Fibroblast of villous mesenchyme (primary cell): ENCODE results near the gene PNCK. TPM values are rescaled to one million over a fixed set of nuclear protein-coding genes. Genes with fewer than 3 reads are reported as not detected.
A peak's percentile ranks its signal among the peaks of the same experiment; 100 is the strongest.

ENCODE experiments used
- DNase-seq: peaks from one replicate; pipeline ENCODE4 v3.0.0-alpha.2; 2010; ENCODE audit warnings: low read depth
- H3K4me3 ChIP-seq: 2 replicates; pipeline ENCODE4 v1.5.1; 2011; ENCODE audit warnings: low read depth, mild to moderate bottlenecking, low read length
- total RNA-seq: library from RNA; depleted of rRNA; stranded (reverse); fragments of >200 nt; gene quantifications from 2 replicates; pipeline ENCODE4 v1.2.3, GENCODE V29; 2012
- TF ChIP-seq, protein P1 (sequence below): IDR thresholded peaks from 2 replicates; pipeline ENCODE4 v1.5.1; 2012; ENCODE audit warnings: low read depth, mild to moderate bottlenecking, low read length; ENCODE audit not compliant: insufficient read depth

The PNCK gene
- total RNA-seq, 1 donor: under 0.01 TPM

DNA sequence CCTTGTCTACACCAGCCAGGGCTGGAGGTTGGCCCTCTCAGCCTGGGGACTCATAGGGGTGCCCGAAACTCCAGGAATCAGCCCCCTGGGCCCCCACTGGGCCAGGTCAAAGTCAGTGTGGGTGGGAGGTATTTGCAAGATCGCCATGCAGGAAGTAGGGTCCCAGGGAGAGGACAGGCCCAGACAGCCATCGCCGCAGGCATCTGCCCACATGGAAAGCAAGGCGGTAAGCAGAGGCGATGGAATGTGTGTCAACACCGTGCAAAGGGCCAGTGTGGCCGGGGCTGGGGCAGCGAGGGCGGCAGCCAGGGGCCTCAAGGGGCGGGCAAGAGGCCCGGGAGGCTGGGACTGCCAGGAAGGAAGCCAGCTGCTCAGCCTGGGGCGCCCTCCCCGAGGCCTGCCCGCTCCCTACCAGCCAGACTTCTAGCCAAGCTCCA, 45.9 kb downstream of the PNCK start:
- TF ChIP-seq, protein P1, sequence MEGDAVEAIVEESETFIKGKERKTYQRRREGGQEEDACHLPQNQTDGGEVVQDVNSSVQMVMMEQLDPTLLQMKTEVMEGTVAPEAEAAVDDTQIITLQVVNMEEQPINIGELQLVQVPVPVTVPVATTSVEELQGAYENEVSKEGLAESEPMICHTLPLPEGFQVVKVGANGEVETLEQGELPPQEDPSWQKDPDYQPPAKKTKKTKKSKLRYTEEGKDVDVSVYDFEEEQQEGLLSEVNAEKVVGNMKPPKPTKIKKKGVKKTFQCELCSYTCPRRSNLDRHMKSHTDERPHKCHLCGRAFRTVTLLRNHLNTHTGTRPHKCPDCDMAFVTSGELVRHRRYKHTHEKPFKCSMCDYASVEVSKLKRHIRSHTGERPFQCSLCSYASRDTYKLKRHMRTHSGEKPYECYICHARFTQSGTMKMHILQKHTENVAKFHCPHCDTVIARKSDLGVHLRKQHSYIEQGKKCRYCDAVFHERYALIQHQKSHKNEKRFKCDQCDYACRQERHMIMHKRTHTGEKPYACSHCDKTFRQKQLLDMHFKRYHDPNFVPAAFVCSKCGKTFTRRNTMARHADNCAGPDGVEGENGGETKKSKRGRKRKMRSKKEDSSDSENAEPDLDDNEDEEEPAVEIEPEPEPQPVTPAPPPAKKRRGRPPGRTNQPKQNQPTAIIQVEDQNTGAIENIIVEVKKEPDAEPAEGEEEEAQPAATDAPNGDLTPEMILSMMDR: no peak

DNA sequence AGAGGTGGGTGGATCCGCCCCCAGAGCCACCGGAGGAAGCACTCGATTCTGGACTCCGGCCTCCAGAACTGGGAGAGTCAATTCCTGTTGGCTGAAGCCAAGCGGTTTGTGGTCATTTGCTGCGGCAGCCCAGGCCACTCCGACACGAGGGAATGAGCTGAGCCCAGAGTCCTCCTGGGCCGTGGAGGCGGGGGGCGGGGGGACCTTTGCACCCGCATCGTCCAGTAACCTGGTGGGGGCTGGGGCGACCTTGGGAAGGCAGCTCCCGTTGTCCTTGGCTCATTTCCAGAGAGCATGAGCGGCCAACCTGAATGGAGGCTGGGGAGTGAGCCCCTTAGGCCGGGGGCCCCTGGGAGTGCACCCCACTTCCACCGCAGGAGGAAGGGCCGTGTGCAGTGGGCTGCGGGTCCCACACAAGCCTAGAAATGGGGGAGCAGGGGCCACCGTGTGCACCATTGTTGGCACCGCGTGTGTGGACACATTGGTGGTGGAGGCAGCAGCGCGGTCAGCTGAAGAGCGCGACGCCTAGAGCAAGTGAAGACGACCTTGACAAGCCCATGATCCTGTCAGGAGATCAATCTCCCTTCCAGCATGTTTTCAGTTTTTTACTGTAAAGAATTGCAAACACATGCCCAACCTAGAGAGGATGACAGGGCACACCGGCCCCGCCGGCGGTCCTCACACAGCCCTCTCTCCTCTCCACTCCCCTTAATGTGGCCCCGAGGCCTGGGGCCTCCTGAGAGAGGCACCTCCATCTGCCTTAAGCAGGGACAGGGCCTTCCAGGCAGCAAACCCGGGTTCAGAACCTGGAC, 46.5 kb downstream of the PNCK start:
- H3K4me3 ChIP-seq: no peak overlapping the region
- no peak for DNase-seq
- TF ChIP-seq, protein P1: no peak

More for the DNA sequence above, 45.9 kb downstream of the PNCK start:
- no peak overlapping the region for H3K4me3 ChIP-seq
- DNase-seq: peak; percentile 7

DNA sequence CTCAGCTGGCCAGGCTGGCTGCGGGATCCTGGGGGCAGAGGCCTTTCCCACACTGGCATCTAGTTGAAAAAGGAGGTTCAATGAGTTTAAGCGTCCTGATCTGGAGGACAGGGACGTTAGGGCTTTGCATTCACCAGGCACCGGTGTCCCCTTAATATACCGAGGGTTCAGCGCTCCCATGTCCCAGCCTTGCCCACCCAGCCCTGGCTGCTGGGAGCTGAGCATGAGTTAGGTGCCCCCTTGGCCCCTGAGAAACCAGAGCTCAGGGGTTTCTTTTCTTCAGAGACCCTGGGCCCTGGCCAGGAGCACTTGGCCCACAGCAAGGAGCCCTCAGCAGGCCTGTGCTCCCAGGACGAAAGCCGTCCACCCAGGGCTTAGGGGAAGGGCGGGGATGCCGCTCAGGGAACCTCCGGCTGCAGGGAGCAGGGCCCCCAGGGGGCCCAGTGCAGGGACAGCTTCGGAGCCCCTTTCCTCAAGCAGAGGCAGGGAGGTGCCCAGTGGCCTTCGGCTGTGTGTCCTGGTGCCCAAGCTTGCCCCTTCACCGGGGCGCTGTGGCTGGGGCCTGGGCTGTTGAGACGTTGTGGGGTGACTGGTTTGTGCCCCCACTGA, 47.5 kb downstream of the PNCK start:
- TF ChIP-seq, protein P1: no peak
- H3K4me3 ChIP-seq: no peak overlapping the region
- no peak for DNase-seq

DNA sequence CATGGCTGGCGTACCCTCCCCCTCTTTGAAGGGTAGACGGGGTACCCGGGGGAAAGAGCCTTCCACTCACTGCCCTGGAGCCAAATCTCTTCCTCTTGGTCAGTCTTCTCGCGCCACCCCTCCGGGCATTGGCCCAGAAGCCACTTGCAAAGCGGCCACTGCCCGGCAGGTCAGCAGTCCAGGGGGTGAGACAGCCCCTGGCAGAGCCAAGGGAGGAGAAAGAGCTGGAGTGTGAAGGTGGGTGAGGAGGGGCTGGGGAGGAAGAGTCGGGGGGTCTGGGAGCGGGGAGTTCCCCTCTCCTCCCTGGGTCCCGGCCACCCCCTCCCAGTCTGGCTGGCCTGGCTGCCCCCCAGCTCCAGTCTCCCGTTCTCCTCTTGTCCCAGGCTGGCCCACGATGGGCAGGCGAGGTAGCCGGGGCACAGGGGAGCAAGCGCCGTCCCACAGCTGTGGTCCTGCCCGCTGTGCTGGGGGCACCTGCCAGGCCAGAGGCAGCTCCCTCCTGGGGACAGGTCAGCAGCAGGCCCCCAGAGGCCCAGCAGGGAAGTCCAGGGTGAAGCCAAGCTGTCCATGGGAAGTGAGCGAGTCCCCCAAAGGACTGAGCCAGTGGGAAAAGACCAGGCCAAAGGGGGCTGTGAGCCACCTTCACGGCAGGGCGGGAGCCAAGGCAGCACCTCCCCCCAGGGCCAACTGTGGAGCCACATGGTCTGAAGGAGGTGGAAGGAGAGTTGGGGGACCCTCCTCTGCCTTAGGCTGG, 48.2 kb downstream of the PNCK start:
- TF ChIP-seq, protein P1: no peak
- no peak for DNase-seq

DNA sequence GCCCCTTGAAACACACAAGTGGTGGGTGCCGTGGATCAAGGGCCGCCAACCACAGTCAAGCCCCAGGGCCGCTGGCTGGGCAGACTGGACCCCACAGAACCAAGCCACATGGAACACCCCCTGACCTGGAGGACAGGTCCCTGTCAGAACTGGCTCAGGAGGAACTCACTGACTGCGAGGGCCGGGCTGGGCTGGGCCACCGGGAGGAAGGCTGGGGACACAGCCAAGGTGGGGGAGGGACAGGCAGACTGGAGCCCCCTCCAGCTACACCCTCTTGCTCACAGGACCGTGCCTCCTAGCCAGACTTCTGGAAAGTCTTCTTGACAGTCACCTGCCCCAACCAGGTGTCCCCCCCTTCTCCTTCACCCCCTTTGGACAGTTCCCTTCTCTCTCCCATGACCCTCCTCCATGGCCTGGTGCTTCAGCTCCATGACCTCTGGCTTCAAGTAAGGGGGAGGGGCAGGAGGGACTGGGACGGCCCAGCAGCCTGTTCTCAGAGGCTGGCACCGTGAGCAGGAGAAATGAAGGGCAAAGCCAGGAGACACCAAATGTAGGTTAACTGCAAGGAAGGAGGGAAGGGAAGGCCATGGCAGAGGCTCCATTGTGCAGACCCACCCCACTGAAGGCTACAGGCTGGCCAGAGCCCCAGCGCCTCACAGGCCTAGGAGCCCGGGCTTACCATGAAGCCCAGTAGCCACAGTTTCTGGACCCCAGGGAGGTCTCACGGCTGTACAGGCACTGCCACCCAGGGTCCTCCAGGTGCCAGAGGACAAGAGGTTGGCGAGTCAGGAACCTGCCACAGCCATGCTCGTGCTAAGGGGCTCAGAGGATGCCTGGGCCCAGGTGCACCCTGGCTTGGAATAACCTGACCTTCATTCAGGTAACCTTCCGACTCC, 49.2 kb downstream of the PNCK start:
- no peak for DNase-seq
- TF ChIP-seq, protein P1: no peak
- no peak overlapping the region for H3K4me3 ChIP-seq

More for the DNA sequence above, 48.2 kb downstream of the PNCK start:
- H3K4me3 ChIP-seq: no peak overlapping the region

DNA sequence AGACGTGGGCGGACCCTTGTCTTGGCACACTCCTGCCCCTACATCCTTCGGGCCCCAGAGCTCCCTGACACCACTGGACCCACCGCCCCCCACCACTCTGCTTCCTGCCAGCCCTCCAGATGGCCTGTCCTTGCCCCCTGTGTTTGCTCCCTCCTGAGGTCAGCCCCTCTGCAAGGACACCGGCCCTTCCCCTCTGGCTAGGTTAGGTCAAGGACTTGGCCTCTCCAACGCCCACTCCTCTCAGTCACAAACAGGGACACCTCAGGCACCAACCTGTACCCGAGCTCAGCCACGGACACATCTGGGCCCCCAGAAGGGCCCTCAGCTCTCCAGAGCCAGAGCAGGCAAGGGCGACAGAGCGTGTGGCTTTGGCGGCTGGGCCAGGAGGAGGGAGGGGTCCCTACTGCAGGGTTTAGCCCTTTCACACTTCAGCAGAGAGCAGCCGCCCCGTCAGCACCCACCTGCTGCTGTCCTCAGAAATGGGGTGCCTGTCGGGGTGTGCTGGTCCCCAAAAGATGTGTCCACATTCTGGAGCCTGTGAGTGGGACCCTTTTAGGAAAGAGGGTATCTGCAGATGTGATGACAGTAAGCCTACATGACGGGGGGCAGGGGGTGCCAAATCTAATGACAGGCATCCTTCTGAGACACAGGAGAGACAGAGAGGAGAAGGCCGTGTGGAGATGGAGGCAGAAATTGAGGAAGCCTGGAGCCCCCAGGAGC, 50.1 kb downstream of the PNCK start:
- TF ChIP-seq, protein P1: no peak
- no peak overlapping the region for H3K4me3 ChIP-seq
- no peak for DNase-seq
